Caki2 (cell line): ENCODE measurements around the gene AHNAK2. TPM values are rescaled to one million over a fixed set of nuclear protein-coding genes. Genes with fewer than 3 reads are reported as not detected.
A peak's percentile ranks its signal among the peaks of the same experiment; 100 is the strongest.

Experiments
- DNase-seq: peaks from one replicate; pipeline ENCODE4 v3.0.0-alpha.2; 2015; ENCODE audit warnings: low read depth
- in situ Hi-C: cut with HindIII; loops from 2 replicates; pipeline ENCODE4 v1.10.0; 2016; ENCODE audit warnings: low sequenced_read_pairs, low pct_unique_long_range_greater_than_20kb, mixed read lengths
- total RNA-seq: library from RNA; depleted of rRNA; stranded (reverse); fragments of >200 nt; shearing (Covaris generic); gene quantifications from 2 replicates; pipeline ENCODE4 v1.2.3, GENCODE V29; 2014; ENCODE audit warnings: low replicate concordance

The AHNAK2 gene
- total RNA-seq, 1 experiment from 2014 or later: 40.7 TPM

DNA sequence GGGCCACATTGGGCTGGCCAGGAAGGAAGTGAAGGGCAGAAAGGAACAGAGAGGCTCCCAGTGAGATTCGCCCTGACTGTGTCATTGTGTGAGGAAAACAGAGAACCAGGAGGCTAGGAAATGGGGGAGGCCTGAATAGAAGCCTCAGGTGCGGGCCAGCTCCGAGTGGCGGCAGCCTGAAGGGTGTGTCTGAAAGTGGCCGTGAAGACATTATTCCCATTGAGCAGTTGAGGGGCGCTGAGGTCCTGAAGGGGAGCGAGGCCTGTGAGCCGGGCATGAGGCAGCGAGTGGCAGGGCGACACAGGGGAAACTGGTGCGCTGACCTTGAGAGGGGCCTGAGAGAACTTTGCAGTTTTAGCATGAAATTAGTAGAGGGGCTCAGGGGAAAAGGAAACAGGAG lies 14.3 kb upstream of the AHNAK2 start:
- DNase-seq: no peak
- in situ Hi-C loops: no loop called here

GRCh38 chr14:104991896-104992230 lies 13.7 kb upstream of the AHNAK2 start:
- in situ Hi-C loops: no loop called here
- no peak for DNase-seq

DNA sequence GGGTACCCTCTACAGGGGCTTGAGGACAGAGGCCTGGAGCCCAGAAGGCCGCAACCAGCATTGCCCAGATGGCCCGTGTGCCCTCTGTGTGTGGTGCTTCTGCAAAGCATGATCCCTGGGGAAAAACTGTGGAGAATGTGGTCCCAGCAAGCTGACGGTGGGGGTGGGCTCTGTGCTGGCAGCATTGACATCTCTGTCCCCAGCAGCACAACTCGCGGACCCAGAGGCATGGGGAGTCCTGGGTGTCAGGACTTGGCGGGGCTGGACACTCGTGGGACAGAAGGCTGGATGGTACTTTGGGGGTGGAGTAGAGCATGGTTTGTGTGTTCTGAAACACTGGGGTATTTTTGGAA lies 11.8 kb upstream of the AHNAK2 start:
- DNase-seq: no peak
- in situ Hi-C loops: no loop called here

DNA sequence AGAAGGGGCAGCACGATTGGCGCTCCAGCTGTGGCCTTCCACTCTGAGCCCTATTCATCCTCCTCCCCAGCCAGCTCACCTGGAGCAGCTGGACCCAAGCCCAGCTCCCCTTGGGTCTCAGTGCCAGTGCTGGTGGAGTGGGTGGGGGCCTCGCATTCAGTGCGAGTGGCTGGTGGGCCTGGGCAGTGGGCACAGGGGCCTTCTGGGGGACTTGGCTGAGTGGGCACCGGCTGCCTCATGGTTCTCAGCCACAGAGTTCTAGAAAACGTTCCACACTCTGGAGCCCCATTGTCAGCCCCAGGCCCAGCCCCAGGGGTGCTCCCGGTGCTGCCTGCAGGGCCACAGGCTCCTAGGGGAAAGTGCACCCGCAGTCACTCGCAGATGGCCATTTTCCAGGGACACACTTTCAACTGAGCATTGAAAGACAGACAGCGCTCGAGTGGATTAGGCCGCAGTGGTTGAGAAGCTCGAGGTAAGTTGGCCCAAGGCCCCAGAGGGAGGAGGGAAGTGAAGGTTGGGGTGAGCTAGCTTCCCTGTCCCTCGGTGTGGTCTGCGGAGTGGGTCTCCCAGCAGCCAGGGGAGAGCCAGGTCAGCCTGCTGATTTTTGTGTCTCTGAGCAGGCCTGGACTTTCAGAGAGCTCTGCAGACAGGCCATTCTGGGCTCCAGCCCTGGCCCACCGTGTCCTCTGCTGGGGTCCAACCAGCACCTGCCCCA lies 11.2 kb upstream of the AHNAK2 start:
- in situ Hi-C loops: no loop called here
- DNase-seq: no peak

DNA sequence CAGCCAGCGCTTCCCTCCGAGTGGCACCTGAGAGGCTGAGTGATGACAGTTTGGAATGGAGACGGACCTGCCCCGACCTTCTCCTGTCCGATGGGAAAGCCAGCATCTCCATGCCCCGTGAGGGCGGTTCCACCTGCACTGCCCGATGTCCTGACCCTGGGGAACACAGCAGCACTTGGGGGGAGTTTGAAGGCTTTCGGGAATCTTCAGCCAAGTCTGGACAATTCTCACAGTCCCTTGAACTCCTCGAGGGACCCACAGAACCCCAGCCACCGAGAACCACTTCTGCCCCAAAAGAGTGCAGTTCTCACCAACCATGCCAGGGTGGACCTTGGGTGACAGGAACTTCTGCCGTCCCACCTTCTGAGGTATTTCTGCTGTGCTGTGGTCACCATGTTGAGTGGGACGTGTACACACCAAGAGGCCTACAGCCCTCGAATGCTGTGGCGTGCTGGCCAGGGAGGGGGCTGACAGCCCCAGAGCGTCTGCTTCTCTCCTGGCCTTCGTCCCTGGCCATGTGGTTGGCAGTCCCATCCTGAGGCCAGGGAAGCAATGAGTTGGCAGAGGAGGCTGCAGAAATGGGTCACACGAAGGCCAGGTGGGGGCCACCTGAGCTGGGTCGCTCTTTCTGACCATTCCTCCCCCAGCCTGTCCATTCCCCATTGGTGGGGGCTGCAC lies 8.5 kb upstream of the AHNAK2 start:
- in situ Hi-C loops: no loop called here
- no peak for DNase-seq

DNA sequence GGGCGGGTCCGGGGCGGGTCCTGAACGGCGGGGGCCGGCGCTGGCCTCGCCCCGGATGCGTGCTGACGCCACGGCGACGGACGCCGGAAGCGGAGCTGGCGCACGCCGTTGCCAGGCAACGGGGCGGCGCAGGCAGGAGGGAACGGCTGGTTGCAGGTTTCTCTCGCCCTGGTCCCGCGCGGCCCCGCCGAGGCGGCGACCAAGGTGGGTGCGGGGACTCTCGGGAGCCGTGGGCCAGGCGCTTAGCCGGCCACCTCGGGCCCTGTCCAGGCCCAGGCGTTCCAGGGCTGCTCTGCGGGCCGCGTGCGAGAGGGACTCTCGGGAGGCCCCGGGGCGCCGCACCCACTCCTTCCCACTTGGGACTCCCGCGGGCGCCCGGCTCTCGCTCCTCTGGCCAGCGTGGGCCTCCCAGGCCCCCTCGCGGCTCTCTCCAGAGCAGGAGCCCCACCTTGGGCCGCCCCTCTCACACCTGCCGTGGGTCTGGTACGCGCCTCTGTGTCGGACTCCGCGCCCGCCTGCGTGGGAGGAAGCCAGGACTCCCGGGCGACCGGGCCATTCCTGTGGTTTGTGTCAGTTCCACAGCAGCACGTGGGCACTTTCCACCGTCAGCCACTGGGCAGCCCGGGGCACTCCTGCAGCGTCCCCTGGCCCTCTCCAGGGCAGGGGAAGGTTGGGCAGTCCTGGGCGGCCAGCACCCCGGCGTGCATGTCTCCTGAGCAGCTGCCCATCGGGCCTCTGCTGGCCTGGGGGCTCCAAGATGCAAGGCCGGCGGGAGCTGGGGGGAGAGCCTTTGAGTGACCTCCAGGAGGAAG lies 7.7 kb upstream of the AHNAK2 start, which contains the start of gene CLBA1:
Gene CLBA1 (plus strand): TSS at position 114 of the 812 bp plus-strand sequence. CDS start 644 bp downstream, at position 758.
- in situ Hi-C loops: no loop called here
- DNase-seq: peak; percentile 76

- DNase-seq: no peak
- in situ Hi-C loops: no loop called here
These were observed 6.1 kb upstream of the AHNAK2 start for GRCh38 chr14:104984056-104984894.

GRCh38 chr14:104983231-104983721 lies 5.1 kb upstream of the AHNAK2 start:
- DNase-seq: no peak
- in situ Hi-C loops: no loop called here

DNA sequence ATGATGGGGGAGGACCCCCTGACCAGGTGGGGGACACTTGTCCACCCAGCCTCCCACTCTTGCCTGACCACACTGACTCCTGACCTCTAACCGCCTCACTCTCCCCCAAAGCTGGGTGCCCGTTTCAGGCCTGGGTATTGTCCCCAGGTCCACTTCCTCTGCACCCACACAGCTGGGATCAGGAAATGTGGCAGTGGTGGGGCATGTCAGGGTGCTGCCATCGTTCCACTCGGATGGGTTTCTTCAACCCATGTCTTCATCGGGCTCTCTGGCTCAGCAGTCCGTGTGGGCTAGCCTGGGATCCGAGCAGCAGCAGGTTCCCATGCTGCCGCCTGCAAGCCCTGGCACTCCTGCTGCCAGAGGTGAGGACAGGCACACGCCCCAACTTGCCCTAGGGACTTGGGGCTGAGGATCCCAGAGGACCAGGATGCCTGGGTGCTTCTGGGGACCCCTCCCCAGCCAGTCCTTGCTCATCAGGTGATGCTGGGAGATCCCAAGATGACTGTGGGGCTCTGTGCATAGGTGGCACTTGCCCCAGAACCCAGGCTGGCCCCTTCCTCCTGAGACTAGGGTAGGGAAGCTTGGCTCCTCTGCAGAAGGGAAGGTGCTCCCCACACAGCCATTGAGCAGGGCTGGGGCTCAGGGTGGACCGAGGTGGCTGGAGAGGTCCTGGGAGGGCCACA lies 4.5 kb upstream of the AHNAK2 start:
- in situ Hi-C loops: no loop called here
- DNase-seq: no peak

DNA sequence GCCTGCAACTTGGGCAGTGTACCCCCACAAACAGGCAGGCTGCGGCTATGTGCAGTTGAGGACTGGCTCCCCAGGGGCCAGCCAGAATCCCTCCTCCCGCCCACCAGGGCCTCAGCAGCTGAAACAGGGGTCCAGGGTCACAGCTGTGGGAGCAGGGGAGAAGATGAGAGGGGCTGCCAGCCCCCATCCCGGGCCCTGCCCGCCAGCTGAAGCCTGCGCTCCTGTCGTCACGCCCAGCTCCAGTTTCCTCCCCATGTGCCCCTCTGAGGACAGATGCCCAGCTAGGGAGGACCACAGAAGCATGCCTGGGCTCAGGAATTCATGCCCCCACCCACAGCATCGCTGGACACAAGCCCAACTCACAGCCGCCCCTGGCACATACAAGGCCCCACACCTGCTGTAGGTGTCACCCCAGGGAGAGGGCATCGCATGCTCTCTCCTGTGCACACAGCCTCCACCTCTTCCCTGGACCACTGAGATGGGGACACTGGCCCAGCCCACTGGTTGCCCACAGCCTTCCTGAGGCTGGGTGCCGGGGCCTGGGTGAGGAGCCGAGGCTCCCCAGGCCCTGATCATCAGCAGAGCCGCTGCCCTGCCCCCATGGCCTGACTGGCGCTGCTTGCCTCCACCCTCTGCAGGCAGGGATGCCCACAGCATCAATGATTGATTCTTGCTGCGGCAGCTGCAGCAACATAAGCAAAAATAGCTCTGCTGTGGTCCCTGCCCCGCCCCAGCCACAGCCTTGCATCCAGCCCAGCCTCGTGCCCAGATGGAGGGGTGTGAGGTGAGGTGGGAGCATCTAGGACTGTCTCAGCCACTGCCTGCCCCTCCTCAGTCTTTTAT lies 3.7 kb upstream of the AHNAK2 start:
- in situ Hi-C loops: no loop called here
- no peak for DNase-seq

- no peak for DNase-seq
- in situ Hi-C loops: no loop called here
These were observed 2.7 kb upstream of the AHNAK2 start for GRCh38 chr14:104980611-104981531.

GRCh38 chr14:104979758-104980610 lies 1.8 kb upstream of the AHNAK2 start:
- in situ Hi-C loops: no loop called here
- DNase-seq: peak; percentile 76

DNA sequence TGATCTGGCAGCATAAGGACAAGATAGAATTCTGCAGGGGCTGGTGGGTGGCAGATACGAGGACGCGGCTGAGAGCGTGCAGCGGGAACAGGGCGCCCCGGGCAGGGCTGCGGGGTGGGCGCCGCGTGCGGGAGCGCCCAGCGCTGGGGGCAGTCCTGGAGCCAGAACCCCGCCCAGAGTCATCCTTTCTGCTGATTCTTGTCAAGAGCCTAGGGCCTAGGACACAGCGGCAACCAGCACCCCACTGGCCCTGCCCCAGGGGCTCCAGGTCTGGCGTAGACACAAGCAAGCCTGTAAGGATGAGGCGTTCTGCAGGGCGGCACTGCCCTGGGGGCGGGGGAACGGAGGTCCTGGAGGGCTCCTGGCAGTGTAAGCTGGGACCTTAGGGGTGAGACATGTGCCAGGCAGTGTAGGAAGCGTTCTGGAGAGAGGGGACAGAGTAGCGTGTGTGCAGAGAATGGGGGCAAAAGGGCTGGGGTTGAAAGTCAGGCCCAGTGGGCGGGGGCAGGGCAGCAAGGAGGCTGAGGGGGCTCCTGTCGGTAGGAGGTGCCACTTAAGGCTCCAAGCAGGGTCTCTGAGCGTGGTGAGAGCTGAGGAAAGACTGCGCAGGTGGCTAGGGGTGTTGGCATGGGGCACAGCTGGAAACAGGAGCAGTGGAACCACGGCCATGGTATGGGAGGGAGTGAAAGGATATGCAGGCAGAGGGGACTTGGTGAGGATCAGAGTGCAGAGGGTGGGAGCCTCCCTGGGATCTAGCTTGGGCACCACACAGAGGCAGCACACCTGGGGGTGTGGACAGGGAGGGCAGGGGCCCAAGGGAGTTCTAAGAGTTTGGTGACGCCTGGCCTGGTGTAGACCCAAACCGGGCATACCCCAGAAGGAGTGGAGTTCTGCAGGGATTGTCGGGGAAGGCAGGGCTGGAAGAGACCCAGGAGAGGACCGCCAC lies 845 bp upstream of the AHNAK2 start:
- in situ Hi-C loops: no loop called here
- no peak for DNase-seq

DNA sequence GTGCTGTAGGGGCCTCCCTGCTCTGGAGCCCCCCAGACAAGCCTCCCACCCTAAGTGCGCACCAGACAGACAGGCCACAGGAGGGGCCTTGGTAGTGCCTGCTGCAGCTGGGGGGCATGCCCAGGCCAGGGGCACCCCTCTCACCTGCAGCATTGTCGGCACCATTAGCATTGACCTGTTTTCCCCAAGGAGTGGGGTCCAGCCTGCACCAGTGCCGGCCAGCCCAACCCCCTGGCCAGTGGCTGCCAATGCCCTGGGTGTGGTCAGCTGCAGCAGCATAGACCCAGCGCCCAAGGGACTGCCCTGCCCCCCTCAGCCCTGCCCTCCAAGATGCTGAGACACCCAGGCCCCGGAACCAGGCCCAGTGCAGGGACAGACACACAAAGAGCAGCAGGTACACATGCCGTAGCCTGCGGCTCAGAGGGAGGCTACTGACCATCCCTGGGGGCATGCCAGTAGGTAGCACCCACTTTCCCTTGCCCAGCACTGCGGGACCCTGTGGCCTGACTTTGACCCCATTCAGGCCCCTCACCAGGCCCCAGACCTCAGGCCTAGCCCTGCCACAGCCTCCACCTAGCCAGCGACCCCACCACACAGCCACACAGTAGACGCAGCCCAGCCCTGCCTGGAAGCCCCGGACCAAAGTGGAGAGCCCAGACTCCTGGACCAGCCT lies 1.0 kb downstream of the AHNAK2 start:
- no peak for DNase-seq

More for the DNA sequence above, 1.0 kb downstream of the AHNAK2 start:
- in situ Hi-C loops: no loop called here
